Gastrocnemius medialis (tissue), 4 donors: Measurements from ENCODE around the gene ADGRG1.

ENCODE experiments used
- POLR2A ChIP-seq, 2 donors: fragments of 450-650 bp; IDR thresholded peaks; one replicate each; pipeline ENCODE4 v1.6.1; 2017; ENCODE audit warnings: antibody characterized with exemption in 2 of 2, mild to moderate bottlenecking in 2 of 2, moderate library complexity in 2 of 2
- TF ChIP-seq, protein P1 (sequence below), 5 experiments: fragments of 450-650 bp in 3 of 5; fragments of 200-600 bp in 2 of 5; sonication (generic) in 2 of 5; IDR thresholded peaks in 4 of 5; conservative IDR thresholded peaks in 1 of 5; 1 replicate in 4 of 5; 2 replicates in 1 of 5; pipeline ENCODE4 v1.5.1; 2016 to 2019; ENCODE audit warnings: antibody characterized with exemption in 5 of 5, mild to moderate bottlenecking in 3 of 5, moderate library complexity in 3 of 5

GRCh38 chr16:57626420-57627170 is 1.8 kb upstream of the ADGRG1 start:
- no peak for TF ChIP-seq POLR2A (IDR thresholded peaks at IDR 0.05)
- TF ChIP-seq, protein P1, sequence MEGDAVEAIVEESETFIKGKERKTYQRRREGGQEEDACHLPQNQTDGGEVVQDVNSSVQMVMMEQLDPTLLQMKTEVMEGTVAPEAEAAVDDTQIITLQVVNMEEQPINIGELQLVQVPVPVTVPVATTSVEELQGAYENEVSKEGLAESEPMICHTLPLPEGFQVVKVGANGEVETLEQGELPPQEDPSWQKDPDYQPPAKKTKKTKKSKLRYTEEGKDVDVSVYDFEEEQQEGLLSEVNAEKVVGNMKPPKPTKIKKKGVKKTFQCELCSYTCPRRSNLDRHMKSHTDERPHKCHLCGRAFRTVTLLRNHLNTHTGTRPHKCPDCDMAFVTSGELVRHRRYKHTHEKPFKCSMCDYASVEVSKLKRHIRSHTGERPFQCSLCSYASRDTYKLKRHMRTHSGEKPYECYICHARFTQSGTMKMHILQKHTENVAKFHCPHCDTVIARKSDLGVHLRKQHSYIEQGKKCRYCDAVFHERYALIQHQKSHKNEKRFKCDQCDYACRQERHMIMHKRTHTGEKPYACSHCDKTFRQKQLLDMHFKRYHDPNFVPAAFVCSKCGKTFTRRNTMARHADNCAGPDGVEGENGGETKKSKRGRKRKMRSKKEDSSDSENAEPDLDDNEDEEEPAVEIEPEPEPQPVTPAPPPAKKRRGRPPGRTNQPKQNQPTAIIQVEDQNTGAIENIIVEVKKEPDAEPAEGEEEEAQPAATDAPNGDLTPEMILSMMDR (IDR thresholded peaks at IDR 0.05 in 4 of 5, conservative IDR thresholded peaks at IDR 0.05 in 1 of 5) = no peak
